ENCODE results near the gene HSPA1A. TPM values are rescaled to one million over a fixed set of nuclear protein-coding genes. Genes with fewer than 3 reads are reported as not detected.
"Not testable (repeated sequence)": the region's sequence is repeated elsewhere in the genome, so short reads cannot be mapped to it uniquely, and the experiment has no call there.

HSPA1A gene
- total and polyA plus RNA-seq, 4 donors = 28.8 to 120 (median 77.6) TPM

GRCh38 chr6:31850765-31851484 is 35.6 kb downstream of the HSPA1A start:
- Histone ChIP-seq H3K4me1 (ENCODE audit: control insufficient read depth in 4 of 4, insufficient read depth in 4 of 4, low read length in 3 of 4) (peaks cover 3 to 10% (median 7%) of the 10 kb centered on the region in 4 donors), H3K36me3 (ENCODE audit: control insufficient read depth in 4 of 4, insufficient read depth in 3 of 4, low read depth in 1 of 4, low read length in 3 of 4) (no peaks in the 10 kb centered on the region), H3K27ac (ENCODE audit: low read depth in 1 of 2, low read length in 2 of 2) (no peak overlapping the region), H3K4me3 (ENCODE audit: low read depth in 1 of 3, low read length in 3 of 3) (no peak overlapping the region), H3K9ac (ENCODE audit: low read depth in 1 of 2, low read length in 2 of 2) (no peak overlapping the region), H3K9me3 (ENCODE audit: control insufficient read depth in 4 of 4, low read length in 3 of 4) (no peaks in the 10 kb centered on the region), H3K27me3 (ENCODE audit: control insufficient read depth in 4 of 4, insufficient read depth in 4 of 4, low read length in 3 of 4) (no peaks in the 10 kb centered on the region)
- TF ChIP-seq EGR1 (IDR thresholded peaks at IDR 0.05; ENCODE audit: low read depth in 2 of 2) = no peak
- no peak for TF ChIP-seq RXRA (IDR thresholded peaks at IDR 0.05)
- TF ChIP-seq YY1 (IDR thresholded peaks at IDR 0.05) = no peak
- no peak for TF ChIP-seq GABPA (IDR thresholded peaks at IDR 0.05 in 1 of 2, conservative IDR thresholded peaks at IDR 0.05 in 1 of 2)
- no peak for TF ChIP-seq JUND (IDR thresholded peaks at IDR 0.05)
- no peak for TF ChIP-seq TAF1 (conservative IDR thresholded peaks at IDR 0.05)
- no peak for TF ChIP-seq ZBTB33 (IDR thresholded peaks at IDR 0.05)
- TF ChIP-seq CTCF (IDR thresholded peaks at IDR 0.05; ENCODE audit: low read depth, low read length, missing input control) = no peak
- TF ChIP-seq HNF4G (IDR thresholded peaks at IDR 0.05) = no peak
- TF ChIP-seq HNF4A (conservative IDR thresholded peaks at IDR 0.05) = no peak
- TF ChIP-seq SP1 (IDR thresholded peaks at IDR 0.05) = no peak
- TF ChIP-seq MAX (IDR thresholded peaks at IDR 0.05) = no peak
- TF ChIP-seq NR2F2 (IDR thresholded peaks at IDR 0.05) = no peak
- TF ChIP-seq FOXA1 (IDR thresholded peaks at IDR 0.05) = no peak
- TF ChIP-seq REST (IDR thresholded peaks at IDR 0.05) = no peak
- TF ChIP-seq RAD21 (IDR thresholded peaks at IDR 0.05) = no peak
- WGBS = 96% methylated on average over 2 of the region's 2 CpGs
- no peak for DNase-seq (ENCODE audit: low spot score)

GRCh38 chr6:31851485-31851832 is 36.1 kb downstream of the HSPA1A start:
- Histone ChIP-seq H3K27me3 (ENCODE audit: control insufficient read depth in 4 of 4, insufficient read depth in 4 of 4, low read length in 3 of 4) (no peaks in the 10 kb centered on the region), H3K9me3 (ENCODE audit: control insufficient read depth in 4 of 4, low read length in 3 of 4) (no peaks in the 10 kb centered on the region), H3K36me3 (ENCODE audit: control insufficient read depth in 4 of 4, insufficient read depth in 3 of 4, low read depth in 1 of 4, low read length in 3 of 4) (no peaks in the 10 kb centered on the region), H3K4me3 (ENCODE audit: low read depth in 1 of 3, low read length in 3 of 3) (no peak overlapping the region), H3K27ac (ENCODE audit: low read depth in 1 of 2, low read length in 2 of 2) (no peak overlapping the region), H3K4me1 (ENCODE audit: control insufficient read depth in 4 of 4, insufficient read depth in 4 of 4, low read length in 3 of 4) (peaks cover 3 to 10% (median 7%) of the 10 kb centered on the region in 4 donors), H3K9ac (ENCODE audit: low read depth in 1 of 2, low read length in 2 of 2) (no peak overlapping the region)
- DNase-seq (ENCODE audit: low spot score) = no peak
- TF ChIP-seq HNF4A (conservative IDR thresholded peaks at IDR 0.05) (peak; percentile 39 to 63), RAD21 (IDR thresholded peaks at IDR 0.05) (no peak), NR2F2 (IDR thresholded peaks at IDR 0.05) (no peak), SP1 (IDR thresholded peaks at IDR 0.05) (peak; percentile 9), RXRA (IDR thresholded peaks at IDR 0.05) (peak; percentile 4 to 12)
- WGBS = 28% methylated on average over 2 of the region's 2 CpGs

GRCh38 chr6:31851980-31852718 is 36.8 kb downstream of the HSPA1A start:
- not testable (repeated sequence) for H3K4me3 ChIP-seq (ENCODE audit: low read depth in 1 of 3, low read length in 3 of 3); H3K9ac ChIP-seq (ENCODE audit: low read depth in 1 of 2, low read length in 2 of 2); H3K9me3 ChIP-seq (ENCODE audit: control insufficient read depth in 4 of 4, low read length in 3 of 4); H3K27ac ChIP-seq (ENCODE audit: low read depth in 1 of 2, low read length in 2 of 2); DNase-seq (ENCODE audit: low spot score); H3K36me3 ChIP-seq (ENCODE audit: control insufficient read depth in 4 of 4, insufficient read depth in 3 of 4, low read depth in 1 of 4, low read length in 3 of 4); H3K27me3 ChIP-seq (ENCODE audit: control insufficient read depth in 4 of 4, insufficient read depth in 4 of 4, low read length in 3 of 4)
- peaks cover 3 to 10% (median 7%) of the 10 kb centered on the region in 4 donors for H3K4me1 ChIP-seq (ENCODE audit: control insufficient read depth in 4 of 4, insufficient read depth in 4 of 4, low read length in 3 of 4)
- whole genome bisulfite sequencing = 94% methylated on average over 35 of the region's 35 CpGs
